ENCODE measurements around the gene CAPN11. TPM values are rescaled to one million over a fixed set of nuclear protein-coding genes. Genes with fewer than 3 reads are reported as not detected.

Gene CAPN11
- total RNA-seq, 1 donor from 2014 or later, result 2.4 TPM

GRCh38 chr6:44202972-44203750 is 44.5 kb downstream of the CAPN11 start:
- no peak for DNase-seq (ENCODE audit: low spot score)

GRCh38 chr6:44203955-44204354 is 45.3 kb downstream of the CAPN11 start:
- no peak for DNase-seq (ENCODE audit: low spot score)

- no peak for DNase-seq (ENCODE audit: low spot score)
Measured at GRCh38 chr6:44207966-44208365, 49.3 kb downstream of the CAPN11 start.

GRCh38 chr6:44211284-44211683 is 52.7 kb downstream of the CAPN11 start:
- no peak for DNase-seq (ENCODE audit: low spot score)

- no peak for DNase-seq (ENCODE audit: low spot score)
Measured at GRCh38 chr6:44214307-44214706, 55.7 kb downstream of the CAPN11 start.

GRCh38 chr6:44216677-44217331 is 58.2 kb downstream of the CAPN11 start, which contains the start of gene MYMX:
TSS of gene MYMX (plus strand) at chr6:44216926. CDS start at chr6:44217472, 546 bp downstream.
- DNase-seq (ENCODE audit: low spot score), result no peak

GRCh38 chr6:44217332-44218143 is 58.9 kb downstream of the CAPN11 start:
- no peak for DNase-seq (ENCODE audit: low spot score)

- peak; percentile 94 for DNase-seq (ENCODE audit: low spot score)
Measured at GRCh38 chr6:44219053-44219814, 60.6 kb downstream of the CAPN11 start.

- DNase-seq (ENCODE audit: low spot score), result no peak
Measured at GRCh38 chr6:44219815-44220784, 61.5 kb downstream of the CAPN11 start.

GRCh38 chr6:44220913-44221290 is 62.3 kb downstream of the CAPN11 start:
- DNase-seq (ENCODE audit: low spot score), result no peak

- peak; percentile 96 for DNase-seq (ENCODE audit: low spot score)
Measured at GRCh38 chr6:44221291-44221960, 62.8 kb downstream of the CAPN11 start.

GRCh38 chr6:44221961-44222335 is 63.3 kb downstream of the CAPN11 start:
- no peak for DNase-seq (ENCODE audit: low spot score)

- no peak for DNase-seq (ENCODE audit: low spot score)
Measured at GRCh38 chr6:44222486-44223318, 64.1 kb downstream of the CAPN11 start.

- peak; percentile 93 for DNase-seq (ENCODE audit: low spot score)
Measured at GRCh38 chr6:44223319-44224028, 64.9 kb downstream of the CAPN11 start, which contains the start of gene SLC29A1. TSS of gene SLC29A1 (plus strand) at chr6:44223595. CDS start at chr6:44227314, 3,719 bp downstream.

GRCh38 chr6:44224029-44224964 is 65.7 kb downstream of the CAPN11 start:
- no peak for DNase-seq (ENCODE audit: low spot score)

GRCh38 chr6:44224965-44225305 is 66.3 kb downstream of the CAPN11 start:
- no peak for DNase-seq (ENCODE audit: low spot score)
